A549 (cell line): Measurements from ENCODE around the gene ACVR1B. TPM values are rescaled to one million over a fixed set of nuclear protein-coding genes. Genes with fewer than 3 reads are reported as not detected.

Experiments used
- ATAC-seq, 2 experiments: fragments of 200-7000 bp in 1 of 2; fragments of >200 bp in 1 of 2; cut with Nextera tagmentation in 1 of 2; cut with Tn5 transposase in 1 of 2; 3 replicates each; pipeline versions ENCODE4 v1.8.0 to v1.9.1; 2018 to 2020; ENCODE audit warnings: mild to moderate bottlenecking in 1 of 2, moderate library complexity in 1 of 2
- CTCF ChIA-PET: fragments of 300-600 bp; sonication (Branson Sonifier 250); formaldehyde crosslinking; extraction: SDS; loops from one replicate; lab custom pipeline; 2021; ENCODE audit warnings: antibody characterized with exemption, inconsistent platforms; lab: Yijun Ruan, JAX
- POLR2A ChIA-PET: fragments of 350-600 bp; formaldehyde crosslinking; extraction: SDS; loops from one replicate; lab custom pipeline; 2021; ENCODE audit warnings: antibody characterized with exemption, inconsistent platforms; lab: Yijun Ruan, JAX
- DNase-seq, 2 experiments: peaks; one replicate each; pipeline versions ENCODE4 v3.0.0 to v3.0.0-alpha.2; 2011 to 2016; ENCODE audit warnings: low read depth in 1 of 2, low spot score in 1 of 2
- FAIRE-seq: peaks from 2 replicates; lab custom pipeline; 2011; peaks lifted over from hg19 to GRCh38; lab: Jason Lieb, UNC
- H3K27ac ChIP-seq, 2 experiments: fragments of >200 bp; sonication (Bioruptor Twin); formaldehyde crosslinking; 3 replicates each; pipeline ENCODE4 v1.5.1; 2016 to 2017
- H3K4me1 ChIP-seq: fragments of >200 bp; sonication (Bioruptor Twin); formaldehyde crosslinking; 3 replicates; pipeline ENCODE4 v1.6.1; 2016
- H3K4me2 ChIP-seq: fragments of >200 bp; sonication (Bioruptor Twin); formaldehyde crosslinking; 3 replicates; pipeline ENCODE4 v1.6.1; 2016
- H3K4me3 ChIP-seq: fragments of >200 bp; sonication (Bioruptor Twin); formaldehyde crosslinking; 3 replicates; pipeline ENCODE4 v1.5.1; 2016
- H3K9me3 ChIP-seq: fragments of >200 bp; sonication (Bioruptor Twin); formaldehyde crosslinking; 3 replicates; pipeline ENCODE4 v1.6.1; 2016
- CTCF ChIP-seq: fragments of >200 bp; sonication (Bioruptor Twin); formaldehyde crosslinking; IDR thresholded peaks from 3 replicates; pipeline ENCODE4 v1.5.1; 2016
- EP300 ChIP-seq, 2 experiments: fragments of >200 bp; sonication (Bioruptor Twin); formaldehyde crosslinking; IDR thresholded peaks; 2 replicates in 1 of 2; 3 replicates in 1 of 2; pipeline ENCODE4 v1.6.1; 2016 to 2017
- ESRRA ChIP-seq: fragments of 150-350 bp; IDR thresholded peaks from 2 replicates; pipeline ENCODE4 v1.6.1; 2014; ENCODE audit warnings: mild to moderate bottlenecking, low read length, borderline replicate concordance
- FOSL2 ChIP-seq, 2 experiments: fragments of 450-650 bp in 1 of 2; fragments of >200 bp in 1 of 2; sonication (Bioruptor Twin) in 1 of 2; formaldehyde crosslinking; IDR thresholded peaks; 2 replicates each; pipeline versions ENCODE4 v1.5.0 to v1.6.1; 2016 to 2020; ENCODE audit warnings: mild to moderate bottlenecking in 1 of 2, moderate library complexity in 1 of 2
- GATA3 ChIP-seq: IDR thresholded peaks from 2 replicates; pipeline ENCODE4 v1.6.1; 2012; ENCODE audit warnings: borderline replicate concordance
- JUN ChIP-seq, 2 experiments: fragments of >200 bp; sonication (Bioruptor Twin); formaldehyde crosslinking; IDR thresholded peaks; 2 replicates in 1 of 2; 3 replicates in 1 of 2; pipeline ENCODE4 v1.6.1; 2016 to 2017
- JUNB ChIP-seq: fragments of >200 bp; sonication (Bioruptor Twin); formaldehyde crosslinking; IDR thresholded peaks from 2 replicates; pipeline ENCODE4 v1.6.1; 2016
- KDM5A ChIP-seq: fragments of 200-600 bp; sonication (generic); IDR thresholded peaks from 2 replicates; pipeline ENCODE4 v1.6.1; 2016; ENCODE audit warnings: antibody characterized with exemption, mild to moderate bottlenecking
- PBX3 ChIP-seq: IDR thresholded peaks from 2 replicates; pipeline ENCODE4 v1.6.1; 2012
- PHF8 ChIP-seq: fragments of 200-600 bp; sonication (generic); IDR thresholded peaks from 2 replicates; pipeline ENCODE4 v1.6.1; 2016; ENCODE audit warnings: low read depth, mild to moderate bottlenecking, antibody characterized with exemption, moderate library complexity, borderline replicate concordance
- POLR2A ChIP-seq: IDR thresholded peaks from 2 replicates; pipeline ENCODE4 v1.6.1; 2012; ENCODE audit warnings: mild to moderate bottlenecking, low read length
- POLR2AphosphoS2 ChIP-seq: conservative IDR thresholded peaks from 2 replicates; pipeline ENCODE4 v1.6.1; 2012; ENCODE audit warnings: low read length, improper control_type of control experiment, inconsistent platforms
- RAD21 ChIP-seq, 2 experiments: fragments of >200 bp in 1 of 2; sonication (Bioruptor Twin) in 1 of 2; formaldehyde crosslinking in 1 of 2; IDR thresholded peaks in 1 of 2; conservative IDR thresholded peaks in 1 of 2; 2 replicates in 1 of 2; 3 replicates in 1 of 2; pipeline ENCODE4 v1.6.1; 2012 to 2018; ENCODE audit warnings: inconsistent platforms in 1 of 2
- RARB ChIP-seq: fragments of 250-450 bp; sonication (Bioruptor Pico); IDR thresholded peaks from 2 replicates; pipeline ENCODE4 v1.8.0; 2021; ENCODE audit warnings: mild to moderate bottlenecking, moderate library complexity
- RNF2 ChIP-seq: fragments of 200-600 bp; sonication (generic); IDR thresholded peaks from 2 replicates; pipeline ENCODE4 v1.6.1; 2016; ENCODE audit warnings: low read depth, mild to moderate bottlenecking, antibody characterized with exemption, moderate library complexity, borderline replicate concordance
- SMC3 ChIP-seq: fragments of >200 bp; sonication (Bioruptor Twin); formaldehyde crosslinking; IDR thresholded peaks from 3 replicates; pipeline ENCODE4 v1.6.1; 2018; ENCODE audit warnings: inconsistent platforms
- TFCP2L1 ChIP-seq: fragments of 250-450 bp; sonication (Bioruptor Pico); IDR thresholded peaks from 2 replicates; pipeline ENCODE4 v1.5.0; 2021; ENCODE audit warnings: mild to moderate bottlenecking
- ZC3H11A ChIP-seq: fragments of 450-650 bp; IDR thresholded peaks from 2 replicates; pipeline ENCODE4 v1.6.1; 2014; ENCODE audit warnings: antibody characterized with exemption, mild to moderate bottlenecking
- WGBS: methylation state at CpG from one replicate; pipeline ENCODE4 v1.1.6; 2017; ENCODE audit errors: missing lambda C conversion rate; 5-methylcytosine and 5-hydroxymethylcytosine counted together
- polyA plus RNA-seq, 4 experiments: library from polyadenylated mRNA; depleted of rRNA in 3 of 4; stranded (reverse); fragments of >200 nt; fragmentation: RNase III in 1 of 4; extraction: RNeasy Plus Mini Kit Qiagen cat#74134 plus additional on column Dnase treatment in 1 of 4; gene quantifications; 2 replicates in 3 of 4; 3 replicates in 1 of 4; pipeline ENCODE4 v1.2.3, GENCODE V29; 2011 to 2017

Gene ACVR1B
- polyA plus RNA-seq, 2 of the 4 experiments (the other 2 are of a cell fraction): 15.2 to 18.4 TPM

- FAIRE-seq (no peak), ATAC-seq (no peak), DNase-seq (no peak)
- H3K27ac ChIP-seq: no peak overlapping the region
- POLR2A ChIA-PET: no interaction called here
- CTCF ChIA-PET: interaction anchor here (0.7 to 5.2 kb wide), 9 partner anchors 12 to 504 kb away, joined by 3 to 34 read pairs (median 5); partner anchors contain the start of genes ACVRL1 and ANKRD33
- no peaks in the 10 kb centered on the region for H3K9me3 ChIP-seq
- H3K4me1 ChIP-seq: peaks cover 7% of the 10 kb centered on the region; the same call in 2 of the 3 replicates
- TF ChIP-seq KDM5A (no peak), JUN (IDR thresholded peaks at IDR 0.05) (no peak), JUNB (no peak), RARB (CRISPR knock-in tag) (no peak), SMC3 (no peak), FOSL2 (IDR thresholded peaks at IDR 0.05) (no peak), FOSL2 (CRISPR knock-in tag; IDR thresholded peaks at IDR 0.05) (no peak), POLR2AphosphoS2 (no peak), ESRRA (no peak), TFCP2L1 (CRISPR knock-in tag) (no peak), EP300 (IDR thresholded peaks at IDR 0.05) (no peak), ZC3H11A (no peak), RNF2 (no peak), PBX3 (no peak)
- TF ChIP-seq, all 56 proteins: peak for 0
- WGBS: 39% methylated on average over 3 of the region's 3 CpGs
- Histone ChIP-seq H3K4me3 (no peak overlapping the region), H3K4me2 (no peak overlapping the region)
Observed at GRCh38 chr12:51925346-51926063, 26.0 kb upstream of the ACVR1B start.

- no peak overlapping the region for H3K4me2 ChIP-seq
- ATAC-seq: peak; percentile 12 to 25; a peak in 1 of 6 replicates
- DNase-seq: no peak
- POLR2A ChIA-PET: no interaction called here
- no peak overlapping the region for H3K27ac ChIP-seq
- TF ChIP-seq GATA3 (no peak), KDM5A (no peak), POLR2A (no peak), PHF8 (no peak)
- TF ChIP-seq, all 56 proteins: peak for 0
- CTCF ChIA-PET: interaction anchor here (0.7 to 1.8 kb wide), 8 partner anchors 8 to 51 kb away, joined by 3 to 7 read pairs (median 5); partner anchors contain the start of gene ACVRL1
- H3K9me3 ChIP-seq: no peaks in the 10 kb centered on the region
- WGBS: 69% methylated on average over 8 of the region's 8 CpGs
- peaks cover 7% of the 10 kb centered on the region; the same call in 2 of the 3 replicates for H3K4me1 ChIP-seq
- H3K4me3 ChIP-seq: no peak overlapping the region
- FAIRE-seq: no peak
Observed at GRCh38 chr12:51926064-51926632, 25.4 kb upstream of the ACVR1B start.

- no peak overlapping the region for H3K4me2 ChIP-seq
- H3K27ac ChIP-seq: no peak overlapping the region
- FAIRE-seq (no peak), ATAC-seq (peak in 1 of 2 experiments; percentile 64; a peak in 3 of 6 replicates), DNase-seq (peak; percentile 48 to 71)
- POLR2A ChIA-PET: no interaction called here
- H3K9me3 ChIP-seq: no peaks in the 10 kb centered on the region
- TF ChIP-seq RAD21 (conservative IDR thresholded peaks at IDR 0.05 in 1 of 2, IDR thresholded peaks at IDR 0.05 in 1 of 2): peak; percentile 30 to 52; a peak in 3 of 5 replicates
- TF ChIP-seq PHF8: no peak
- TF ChIP-seq CTCF: peak; percentile 38; the same call in 2 of the 3 replicates
- CTCF ChIA-PET: interaction anchor here (0.7 to 1.8 kb wide), 11 partner anchors 8 to 505 kb away, joined by 3 to 7 read pairs (median 5); partner anchors contain the start of gene ACVRL1
- peaks cover 7% of the 10 kb centered on the region; the same call in 2 of the 3 replicates for H3K4me1 ChIP-seq
- no peak overlapping the region for H3K4me3 ChIP-seq
- 88% methylated on average over 2 of the region's 2 CpGs for WGBS
Observed at GRCh38 chr12:51926718-51927117, 24.8 kb upstream of the ACVR1B start.
